ENCODE data around the gene FRRS1.
"Not testable (repeated sequence)": the region's sequence is repeated elsewhere in the genome, so short reads cannot be mapped to it uniquely, and the experiment has no call there.

The FRRS1 gene

GRCh38 chr1:99766378-99766800, at the start of gene FRRS1:
Gene FRRS1, minus strand, starts transcription at chr1:99766635. Its CDS starts 17,867 bp downstream, at chr1:99748768.
- peak; percentile 62 for DNase-seq

GRCh38 chr1:99814373-99814900, 48.0 kb upstream of the FRRS1 start:
- DNase-seq: no peak

- no peak for DNase-seq
Observed at GRCh38 chr1:99811747-99812146, 45.3 kb upstream of the FRRS1 start.

- DNase-seq: no peak
Observed at GRCh38 chr1:99811075-99811474, 44.6 kb upstream of the FRRS1 start.

GRCh38 chr1:99808391-99809115, 42.1 kb upstream of the FRRS1 start:
- peak; percentile 78 for DNase-seq

GRCh38 chr1:99806882-99807281, 40.4 kb upstream of the FRRS1 start:
- DNase-seq: no peak

GRCh38 chr1:99801584-99801983, 35.1 kb upstream of the FRRS1 start:
- no peak for DNase-seq

- not testable (repeated sequence) for DNase-seq
Observed at GRCh38 chr1:99793861-99794260, 27.4 kb upstream of the FRRS1 start.

- no peak for DNase-seq
Observed at GRCh38 chr1:99789715-99790114, 23.3 kb upstream of the FRRS1 start.

- DNase-seq: no peak
Observed at GRCh38 chr1:99788896-99789295, 22.5 kb upstream of the FRRS1 start.

- DNase-seq: no peak
Observed at GRCh38 chr1:99786751-99787501, 20.5 kb upstream of the FRRS1 start.

GRCh38 chr1:99784809-99785255, 18.4 kb upstream of the FRRS1 start:
- no peak for DNase-seq

- DNase-seq: no peak
Observed at GRCh38 chr1:99784143-99784542, 17.7 kb upstream of the FRRS1 start.

- DNase-seq: no peak
Observed at GRCh38 chr1:99782920-99783319, 16.5 kb upstream of the FRRS1 start.

- DNase-seq: no peak
Observed at GRCh38 chr1:99782397-99782796, 16.0 kb upstream of the FRRS1 start.

GRCh38 chr1:99781798-99782197, 15.4 kb upstream of the FRRS1 start:
- no peak for DNase-seq

- no peak for DNase-seq
Observed at GRCh38 chr1:99777752-99778151, 11.3 kb upstream of the FRRS1 start.

- no peak for DNase-seq
Observed at GRCh38 chr1:99776120-99776519, 9.7 kb upstream of the FRRS1 start.

- no peak for DNase-seq
Observed at GRCh38 chr1:99772809-99773208, 6.4 kb upstream of the FRRS1 start.

- DNase-seq: no peak
Observed at GRCh38 chr1:99771513-99771918, 5.1 kb upstream of the FRRS1 start.

GRCh38 chr1:99768524-99769245, 2.2 kb upstream of the FRRS1 start:
- no peak for DNase-seq

- DNase-seq: no peak
Observed at GRCh38 chr1:99768104-99768503, 1.7 kb upstream of the FRRS1 start.

- no peak for DNase-seq
Observed at GRCh38 chr1:99764909-99765308, 1.5 kb downstream of the FRRS1 start.

Measured in NCI-H1105 (cell line).